Brain microvascular endothelial cell (primary cell): ENCODE results near the gene MYO1G.

Experiments used
- DNase-seq: peaks from one replicate; pipeline ENCODE4 v3.0.0-alpha.2; 2020
- H3K27ac ChIP-seq: fragments of 250-450 bp; sonication (Bioruptor Pico); 2 replicates; pipeline ENCODE4 v1.5.1; 2020; ENCODE audit warnings: mild to moderate bottlenecking, moderate library complexity
- H3K27me3 ChIP-seq: fragments of 250-450 bp; sonication (Bioruptor Pico); replicated peaks from 2 replicates; pipeline ENCODE4 v1.5.1; 2020; ENCODE audit warnings: mild to moderate bottlenecking
- H3K36me3 ChIP-seq: fragments of 250-450 bp; sonication (Bioruptor Pico); replicated peaks from 2 replicates; pipeline ENCODE4 v1.5.1; 2020; ENCODE audit warnings: mild to moderate bottlenecking
- H3K4me3 ChIP-seq: 2 replicates; pipeline ENCODE4 v1.5.1; 2011; ENCODE audit warnings: low read depth, mild to moderate bottlenecking, control low read depth, low read length, moderate library complexity
- in situ Hi-C: cut with HindIII; loops from 2 replicates; pipeline ENCODE4 v1.10.0; 2017; ENCODE audit warnings: low sequenced_read_pairs, low pct_ligation_motif_present
- TF ChIP-seq, protein P1 (sequence below): IDR thresholded peaks from 2 replicates; pipeline ENCODE4 v1.5.1; 2011; ENCODE audit warnings: low read depth, mild to moderate bottlenecking, moderate library complexity, low read length, control low read depth, inconsistent platforms; ENCODE audit errors: missing control alignments

The MYO1G gene

GRCh38 chr7:44918029-44918428, 60.8 kb downstream of the MYO1G start:
- Histone ChIP-seq H3K4me3 (no peak overlapping the region), H3K36me3 (no peaks in the 10 kb centered on the region), H3K27me3 (no peaks in the 10 kb centered on the region), H3K27ac (no peak overlapping the region)
- in situ Hi-C loops = no loop called here
- DNase-seq = no peak
- TF ChIP-seq, protein P1, sequence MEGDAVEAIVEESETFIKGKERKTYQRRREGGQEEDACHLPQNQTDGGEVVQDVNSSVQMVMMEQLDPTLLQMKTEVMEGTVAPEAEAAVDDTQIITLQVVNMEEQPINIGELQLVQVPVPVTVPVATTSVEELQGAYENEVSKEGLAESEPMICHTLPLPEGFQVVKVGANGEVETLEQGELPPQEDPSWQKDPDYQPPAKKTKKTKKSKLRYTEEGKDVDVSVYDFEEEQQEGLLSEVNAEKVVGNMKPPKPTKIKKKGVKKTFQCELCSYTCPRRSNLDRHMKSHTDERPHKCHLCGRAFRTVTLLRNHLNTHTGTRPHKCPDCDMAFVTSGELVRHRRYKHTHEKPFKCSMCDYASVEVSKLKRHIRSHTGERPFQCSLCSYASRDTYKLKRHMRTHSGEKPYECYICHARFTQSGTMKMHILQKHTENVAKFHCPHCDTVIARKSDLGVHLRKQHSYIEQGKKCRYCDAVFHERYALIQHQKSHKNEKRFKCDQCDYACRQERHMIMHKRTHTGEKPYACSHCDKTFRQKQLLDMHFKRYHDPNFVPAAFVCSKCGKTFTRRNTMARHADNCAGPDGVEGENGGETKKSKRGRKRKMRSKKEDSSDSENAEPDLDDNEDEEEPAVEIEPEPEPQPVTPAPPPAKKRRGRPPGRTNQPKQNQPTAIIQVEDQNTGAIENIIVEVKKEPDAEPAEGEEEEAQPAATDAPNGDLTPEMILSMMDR = no peak

DNA sequence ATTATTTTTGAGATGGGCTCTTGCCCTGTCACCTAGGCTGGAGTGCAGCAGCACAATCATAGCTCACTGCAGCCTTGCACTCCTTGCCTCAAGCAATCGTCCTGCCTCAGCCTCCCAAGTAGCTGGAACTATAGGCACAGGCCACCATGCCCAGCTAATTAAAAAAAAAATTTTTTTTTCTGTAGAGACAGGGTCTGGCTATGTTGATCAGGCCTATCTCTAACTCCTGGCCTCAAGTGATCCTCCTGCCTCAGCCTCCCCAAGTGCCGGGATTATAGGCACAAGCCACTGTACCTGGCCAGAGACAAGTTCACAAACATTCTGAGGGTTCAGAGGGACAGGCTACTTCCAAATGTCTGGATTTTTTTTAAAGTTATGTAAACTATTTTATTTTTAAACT, 61.4 kb downstream of the MYO1G start:
- Histone ChIP-seq H3K27ac (no peak overlapping the region), H3K4me3 (no peak overlapping the region), H3K27me3 (no peaks in the 10 kb centered on the region), H3K36me3 (no peaks in the 10 kb centered on the region)
- no peak for DNase-seq
- in situ Hi-C loops = no loop called here
- TF ChIP-seq, protein P1 = no peak

DNA sequence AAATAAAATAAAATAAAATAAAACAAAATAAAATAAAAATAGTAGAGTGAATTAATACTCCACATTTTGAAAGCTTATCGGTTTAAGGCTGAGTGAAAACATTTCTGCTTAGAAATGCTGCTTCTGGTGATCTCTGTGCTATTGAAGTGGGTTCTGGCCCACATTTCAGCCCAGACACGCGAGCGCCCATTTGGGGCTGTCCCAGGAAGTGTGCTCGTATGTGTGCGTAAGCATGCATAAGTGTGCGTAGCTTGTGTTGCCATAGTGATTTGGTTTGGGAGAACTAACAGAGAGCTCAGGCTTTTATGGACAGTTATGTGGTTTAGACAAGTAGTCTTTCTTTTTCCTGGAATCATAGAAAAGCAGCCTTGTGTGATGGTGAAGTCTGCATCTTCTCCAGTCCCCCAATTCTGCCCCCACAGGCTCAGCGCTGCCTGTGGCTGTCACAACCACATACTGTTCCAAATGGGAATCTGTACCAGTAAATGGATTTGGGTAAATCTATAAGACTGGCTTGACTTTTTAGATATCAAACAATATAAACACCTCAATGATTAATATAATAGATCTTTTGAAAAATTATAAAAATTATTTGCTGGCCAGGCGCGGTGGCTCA, 63.7 kb downstream of the MYO1G start:
- H3K27me3 ChIP-seq = no peaks in the 10 kb centered on the region
- H3K36me3 ChIP-seq = no peaks in the 10 kb centered on the region
- H3K27ac ChIP-seq = no peak overlapping the region
- TF ChIP-seq, protein P1 = no peak
- no peak overlapping the region for H3K4me3 ChIP-seq
- DNase-seq = no peak
- in situ Hi-C loops = no loop called here

DNA sequence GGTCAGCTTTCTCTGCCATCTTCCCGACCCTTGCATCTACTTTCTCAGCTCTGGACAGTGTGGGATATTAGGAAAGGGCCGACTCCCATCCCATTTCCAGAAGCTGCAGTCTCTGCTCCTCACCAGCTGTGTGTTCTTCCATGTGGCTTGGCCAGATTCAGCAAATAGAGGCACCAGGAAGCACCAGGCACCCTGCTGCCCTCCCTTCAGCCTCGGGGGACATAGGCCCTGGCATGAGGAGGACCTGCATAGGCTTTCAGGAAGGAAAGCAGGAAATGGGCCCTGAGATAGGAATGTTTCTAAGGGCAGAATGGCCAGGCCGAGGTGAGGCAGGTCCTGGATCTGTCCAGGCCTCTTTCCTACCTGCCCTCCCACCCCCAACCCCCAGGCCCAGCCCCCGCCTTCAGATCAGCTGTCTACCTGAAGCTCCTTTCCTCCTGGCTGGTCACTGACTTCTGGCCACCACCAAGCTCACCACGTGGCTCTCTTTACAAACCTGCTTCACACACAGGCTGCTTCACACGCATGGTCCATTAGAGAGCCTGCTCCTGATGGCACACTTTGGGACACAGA, 66.0 kb downstream of the MYO1G start:
- TF ChIP-seq, protein P1 = no peak
- DNase-seq = no peak
- in situ Hi-C loops = no loop called here
- H3K27me3 ChIP-seq = no peaks in the 10 kb centered on the region
- H3K36me3 ChIP-seq = no peaks in the 10 kb centered on the region
- H3K4me3 ChIP-seq = no peak overlapping the region
- no peak overlapping the region for H3K27ac ChIP-seq
